K562 treated with DMSO at 1 percent for 4 hours (cell line): ENCODE measurements around the gene ARFRP1. TPM values are rescaled to one million over a fixed set of nuclear protein-coding genes. Genes with fewer than 3 reads are reported as not detected.

Experiments
- total RNA-seq: library from RNA; unstranded; fragments of 300-600 nt; gene quantifications from 2 replicates; pipeline ENCODE4 v1.2.3, GENCODE V29; 2022; ENCODE audit not compliant: insufficient read depth

ARFRP1 gene, protein sequence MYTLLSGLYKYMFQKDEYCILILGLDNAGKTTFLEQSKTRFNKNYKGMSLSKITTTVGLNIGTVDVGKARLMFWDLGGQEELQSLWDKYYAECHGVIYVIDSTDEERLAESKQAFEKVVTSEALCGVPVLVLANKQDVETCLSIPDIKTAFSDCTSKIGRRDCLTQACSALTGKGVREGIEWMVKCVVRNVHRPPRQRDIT
- total RNA-seq = 25.5 and 28.4 TPM in 2 replicates

DNA sequence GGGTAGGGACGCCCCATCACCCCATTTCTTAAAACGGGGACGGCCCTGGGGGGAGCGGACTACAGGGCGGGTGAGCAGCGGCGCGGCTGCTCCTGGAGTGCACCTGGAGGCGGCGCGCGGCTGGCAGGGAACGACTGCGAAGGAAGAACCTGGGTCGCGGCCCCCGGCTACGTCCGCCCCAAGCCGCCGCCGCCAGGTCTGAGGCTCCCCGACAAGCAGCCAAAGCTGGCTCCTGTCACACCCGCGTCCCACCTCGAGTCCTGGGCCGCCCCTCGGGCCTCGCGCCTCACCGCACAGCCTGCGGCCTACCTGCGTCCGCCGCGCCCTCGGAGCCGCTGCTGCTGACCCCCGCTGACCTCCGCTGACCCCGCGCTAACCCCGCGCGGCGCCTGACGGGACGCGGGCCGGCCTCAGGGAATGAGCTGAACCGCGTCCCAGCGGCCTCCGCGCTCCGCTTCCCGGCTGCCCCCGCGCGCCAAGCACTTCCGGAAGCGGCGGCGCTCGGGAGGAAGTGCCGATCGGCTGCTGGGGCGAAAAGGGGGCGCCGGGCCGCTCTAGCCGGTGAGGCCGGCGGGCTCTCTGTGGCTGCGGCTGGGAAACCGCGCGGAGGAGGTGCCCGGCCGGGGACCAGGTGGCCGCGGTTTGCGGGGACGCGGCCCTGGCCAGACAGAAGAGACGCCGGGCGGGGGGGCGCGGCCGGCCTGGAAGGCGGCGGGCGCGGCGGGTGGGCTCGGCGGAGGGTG lies at the start of gene ARFRP1, which contains the start of gene ZGPAT:
Gene ARFRP1, minus strand, starts transcription at position 419 of the 743 bp plus-strand sequence. CDS start 885 bp downstream, outside the sequence.
Gene ZGPAT, plus strand, starts transcription at position 482 of the 743 bp plus-strand sequence. CDS start 542 bp downstream, outside the sequence.

DNA sequence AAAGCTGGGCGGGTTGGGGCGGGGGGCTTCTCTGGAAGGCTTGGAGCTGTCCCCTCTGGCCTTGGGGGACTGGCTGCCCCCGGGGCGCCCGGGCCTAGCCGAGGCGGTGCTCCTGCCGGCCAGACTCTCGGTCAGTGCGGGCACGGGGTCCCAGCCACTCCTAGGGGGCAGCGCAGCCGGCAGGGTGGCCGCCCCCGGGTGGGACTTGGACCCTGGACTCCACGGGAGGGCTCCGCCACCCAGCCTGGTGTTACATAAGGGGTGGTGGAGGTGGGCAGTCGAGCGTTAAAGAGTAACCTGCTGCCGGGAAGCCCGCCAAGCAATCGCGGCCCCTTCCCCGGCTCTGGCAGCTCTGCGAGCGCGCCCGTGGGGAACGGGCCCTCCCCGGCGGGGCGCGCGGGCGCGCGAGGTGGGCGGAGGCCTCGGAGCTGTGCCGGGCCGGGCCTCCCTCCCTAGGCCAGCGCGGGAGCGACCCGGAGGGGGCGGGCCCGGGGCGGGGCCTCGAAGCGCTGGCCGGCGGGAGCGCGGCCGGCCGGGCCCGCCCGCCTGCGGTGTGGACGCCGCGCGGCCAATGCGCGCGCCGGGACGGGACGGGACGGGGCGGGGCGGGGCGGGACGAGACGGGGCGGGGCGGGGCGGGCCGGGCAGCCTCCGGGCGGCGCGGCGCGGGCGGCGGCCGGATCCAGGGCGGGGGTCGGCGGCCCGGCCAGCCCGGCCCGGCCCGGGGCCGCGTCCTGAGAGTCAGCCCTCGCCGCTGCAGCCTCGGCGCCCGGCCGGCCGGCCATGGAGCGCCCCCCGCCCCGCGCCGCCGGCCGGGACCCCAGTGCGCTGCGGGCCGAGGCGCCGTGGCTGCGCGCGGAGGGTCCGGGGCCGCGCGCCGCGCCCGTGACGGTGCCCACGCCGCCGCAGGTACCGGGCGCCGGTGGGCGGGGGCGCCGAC lies 31.6 kb upstream of the ARFRP1 start, which contains the start of gene SLC2A4RG:
Gene SLC2A4RG, plus strand, starts transcription at position 647 of the 940 bp plus-strand sequence. Its CDS starts 137 bp downstream, at position 784.

GRCh38 chr20:63735859-63736718 lies 28.3 kb upstream of the ARFRP1 start, which contains the start of gene LIME1:
Gene LIME1, plus strand, starts transcription at chr20:63736664. Its CDS starts 886 bp downstream, at chr20:63737550.

GRCh38 chr20:63696628-63697356 lies 11.0 kb downstream of the ARFRP1 start, which contains the start of gene TNFRSF6B:
Gene TNFRSF6B, plus strand, starts transcription at chr20:63696652. Its CDS starts 116 bp downstream, at chr20:63696768.

GRCh38 chr20:63657937-63658748 lies 49.6 kb downstream of the ARFRP1 start, which contains the start of gene RTEL1:
Gene RTEL1, plus strand, starts transcription at chr20:63658312. Its CDS starts 1,091 bp downstream, at chr20:63659403.

GRCh38 chr20:63653041-63653973 lies 54.5 kb downstream of the ARFRP1 start, which contains the start of gene STMN3:
Gene STMN3, minus strand, starts transcription at chr20:63653424. Its CDS starts 79 bp downstream, at chr20:63653345.

Other genes starting within 250 kb of the ARFRP1 start
- gene KCNQ2, start 235.3 kb downstream of the ARFRP1 start, total RNA-seq = not detected in 2 replicates
- 79.2 and 82.8 TPM in 2 replicates for gene EEF1A2, start 208.9 kb downstream of the ARFRP1 start, total RNA-seq
- gene PPDPF, start 187.2 kb downstream of the ARFRP1 start, total RNA-seq = 97.8 and 102 TPM in 2 replicates
- gene PTK6, start 170.6 kb downstream of the ARFRP1 start, total RNA-seq = not detected in 2 replicates
- gene SRMS, start 160.2 kb downstream of the ARFRP1 start, total RNA-seq = not detected in 2 replicates
- gene FNDC11, start 153.8 kb downstream of the ARFRP1 start, total RNA-seq = 0.27 TPM in 1 of 2 replicates, not detected in the other
- 26.0 and 31.7 TPM in 2 replicates for gene HELZ2, start 133.7 kb downstream of the ARFRP1 start, total RNA-seq
- 9.0 and 9.1 TPM in 2 replicates for gene GMEB2, start 80.9 kb downstream of the ARFRP1 start, total RNA-seq
- gene STMN3, start 54.6 kb downstream of the ARFRP1 start, total RNA-seq = 12.4 and 14.0 TPM in 2 replicates
- 8.6 TPM in 2 replicates for gene RTEL1, start 49.7 kb downstream of the ARFRP1 start, total RNA-seq
- 1.6 and 2.7 TPM in 2 replicates for gene TNFRSF6B, start 11.3 kb downstream of the ARFRP1 start, total RNA-seq
- gene ZGPAT, start 63 bp upstream of the ARFRP1 start, total RNA-seq = 7.8 and 13.9 TPM in 2 replicates
- 13.3 and 13.4 TPM in 2 replicates for gene LIME1, start 28.7 kb upstream of the ARFRP1 start, total RNA-seq
- 33.3 and 40.7 TPM in 2 replicates for gene SLC2A4RG, start 31.8 kb upstream of the ARFRP1 start, total RNA-seq
- gene ZBTB46, start 123.3 kb upstream of the ARFRP1 start, total RNA-seq = 2.2 and 2.8 TPM in 2 replicates
- 4.8 and 6.2 TPM in 2 replicates for gene ABHD16B, start 153.5 kb upstream of the ARFRP1 start, total RNA-seq
- gene TPD52L2, start 157.3 kb upstream of the ARFRP1 start, total RNA-seq = 91.2 and 92.7 TPM in 2 replicates
- gene DNAJC5, start 187.2 kb upstream of the ARFRP1 start, total RNA-seq = 29.7 and 35.4 TPM in 2 replicates
- gene UCKL1, start 248.4 kb upstream of the ARFRP1 start, total RNA-seq = 47.8 and 52.1 TPM in 2 replicates